Fibroblast of skin of left biceps (primary cell): ENCODE results near the gene TEX12.
"Not testable (repeated sequence)": the region's sequence is repeated elsewhere in the genome, so short reads cannot be mapped to it uniquely, and the experiment has no call there.

ENCODE experiments used
- DNase-seq, 2 experiments: peaks; one replicate each; pipeline ENCODE4 v3.0.0-alpha.2; 2013; ENCODE audit warnings: low read depth in 2 of 2

TEX12 gene, protein sequence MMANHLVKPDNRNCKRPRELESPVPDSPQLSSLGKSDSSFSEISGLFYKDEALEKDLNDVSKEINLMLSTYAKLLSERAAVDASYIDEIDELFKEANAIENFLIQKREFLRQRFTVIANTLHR

DNA sequence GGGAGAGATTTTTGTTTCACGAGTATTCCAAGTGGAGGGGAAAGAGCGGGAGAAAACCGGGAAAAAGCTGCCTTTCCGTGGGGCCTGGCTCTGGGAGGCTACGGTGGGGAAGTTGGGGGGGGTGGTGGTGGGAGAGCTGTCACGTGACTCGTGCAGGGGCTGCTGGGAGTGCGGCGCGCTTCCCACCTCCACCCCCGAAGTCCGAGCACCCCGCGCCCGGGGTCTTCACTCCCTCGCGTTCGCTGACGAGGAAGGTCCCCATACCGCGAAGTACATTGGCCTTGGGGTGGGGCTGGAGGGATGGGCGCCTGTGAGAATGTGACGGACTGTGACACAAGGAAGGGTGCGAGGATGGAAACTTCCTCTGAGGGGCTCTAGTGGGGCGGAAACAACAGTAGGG, at the start of gene TEX12:
TSS of gene TEX12 (plus strand) at position 228 of the 400 bp plus-strand sequence. CDS start 1,897 bp downstream, outside the sequence.
- DNase-seq: no peak

DNA sequence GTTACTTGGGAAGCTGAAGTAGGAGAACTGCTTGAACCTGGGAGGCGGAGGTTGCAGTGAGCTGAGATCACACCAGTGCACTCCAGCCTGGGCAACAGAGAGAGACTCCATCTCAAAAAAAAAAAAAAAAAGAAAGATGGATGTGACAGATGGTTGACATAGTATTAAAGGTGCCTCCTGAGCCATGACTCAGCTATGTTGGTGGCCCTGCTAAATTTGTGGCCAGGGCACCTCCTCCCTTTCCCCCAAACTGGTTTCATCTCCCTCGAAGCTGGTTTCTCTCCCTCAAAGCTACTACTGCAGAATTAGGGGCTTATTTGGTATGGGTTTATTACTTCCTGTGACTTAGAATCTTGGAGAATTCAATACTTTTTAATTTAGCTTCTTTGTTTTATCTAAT, 49.0 kb upstream of the TEX12 start:
- no peak for DNase-seq

DNA sequence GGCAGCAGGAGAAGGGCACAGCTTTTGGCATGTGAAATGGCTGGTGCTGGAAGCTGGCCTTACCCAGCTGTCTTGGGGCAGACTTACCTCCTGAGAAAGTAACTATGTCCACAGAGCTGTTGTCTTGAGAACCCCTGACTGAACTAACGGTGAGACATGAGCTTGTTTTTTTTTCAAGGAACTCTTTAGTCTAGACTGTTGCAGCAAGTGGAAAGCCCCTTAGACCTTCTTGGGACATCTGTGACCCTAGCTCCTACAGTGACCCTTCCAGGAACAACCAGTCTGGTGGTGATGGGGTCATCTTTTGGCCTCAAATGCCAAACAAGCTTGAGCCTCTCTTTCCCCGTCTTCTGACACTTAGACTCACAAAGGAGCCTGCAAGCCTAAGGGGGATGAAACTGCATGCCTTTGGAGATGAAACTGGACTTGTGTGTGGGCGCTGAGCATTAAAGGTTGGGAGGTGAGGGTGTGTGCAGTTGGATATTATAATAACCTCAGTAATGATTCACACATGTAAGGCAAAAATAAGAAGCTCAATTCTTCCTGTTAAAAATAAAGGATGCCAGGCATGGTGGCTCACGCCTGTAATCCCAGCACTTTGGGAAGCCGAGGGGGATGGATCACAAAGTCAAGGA, 45.1 kb upstream of the TEX12 start:
- DNase-seq: no peak

DNA sequence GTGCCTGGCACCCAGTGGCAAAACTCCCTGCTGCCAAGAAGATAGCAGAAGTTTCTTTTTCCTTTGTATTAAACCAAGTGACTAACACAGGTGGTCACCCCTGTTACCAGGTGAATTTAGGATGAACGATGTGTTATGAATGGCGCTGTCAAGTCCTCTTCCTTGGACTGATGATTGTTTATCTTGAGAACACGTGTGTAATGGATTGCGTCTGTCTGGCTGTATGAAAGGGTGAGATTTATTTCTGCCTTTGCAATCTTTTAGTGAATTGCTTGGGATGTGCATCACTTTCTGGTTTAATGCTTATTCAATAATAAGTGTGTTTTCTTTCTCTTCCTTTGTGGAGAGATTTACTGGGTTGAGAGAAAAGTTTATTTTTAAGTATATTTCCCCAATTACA, 44.0 kb upstream of the TEX12 start:
- DNase-seq: no peak

DNA sequence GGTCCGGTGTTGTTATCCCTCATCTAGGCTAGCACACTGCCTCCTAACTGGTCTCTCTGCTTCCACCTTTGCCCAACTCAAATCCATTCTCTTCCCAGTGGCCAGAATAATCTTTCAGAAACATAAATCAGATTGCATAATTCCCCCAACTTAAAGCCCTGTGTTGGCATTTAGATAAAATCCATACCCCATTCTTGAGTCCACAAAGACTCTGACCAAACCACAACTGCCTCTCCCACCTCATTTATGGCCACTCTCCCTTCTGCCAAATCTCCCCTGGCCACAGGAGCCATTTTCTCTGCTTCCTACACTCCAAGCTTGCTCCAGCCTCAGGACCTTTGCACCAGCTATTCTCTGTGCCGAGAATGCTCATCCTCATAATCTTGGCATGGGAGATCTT, 40.1 kb upstream of the TEX12 start:
- no peak for DNase-seq

DNA sequence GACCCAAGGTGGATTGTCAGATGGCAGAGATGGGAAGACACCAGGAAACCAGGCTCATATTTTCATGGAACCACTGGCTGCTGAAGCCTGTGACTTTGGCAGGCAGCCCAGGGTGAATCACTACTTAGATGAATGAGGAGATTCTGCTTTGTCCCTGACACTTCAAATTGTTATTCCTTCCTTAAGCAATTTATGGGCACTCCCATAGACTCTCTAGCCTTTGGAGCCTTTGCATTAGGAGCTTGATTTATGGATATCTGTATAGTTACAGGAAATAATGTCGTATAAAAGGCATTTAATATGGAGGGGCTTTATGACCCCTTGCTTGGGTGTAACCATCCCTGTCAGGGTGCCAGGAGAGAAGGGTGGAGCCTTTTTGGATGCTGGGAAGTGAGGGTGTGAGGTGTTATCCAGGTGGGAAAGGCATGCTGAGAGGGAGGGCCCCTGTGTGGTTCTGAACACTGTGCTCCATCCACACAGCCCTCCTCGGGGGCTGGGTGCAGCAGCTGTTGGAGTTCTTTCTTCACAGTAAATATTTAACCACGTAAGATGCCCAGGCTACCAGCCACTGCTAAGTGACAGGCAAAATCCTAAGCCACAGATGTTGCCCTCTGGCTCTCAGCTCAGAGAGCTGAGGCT, 38.6 kb upstream of the TEX12 start:
- peak; percentile 43 to 45 for DNase-seq

DNA sequence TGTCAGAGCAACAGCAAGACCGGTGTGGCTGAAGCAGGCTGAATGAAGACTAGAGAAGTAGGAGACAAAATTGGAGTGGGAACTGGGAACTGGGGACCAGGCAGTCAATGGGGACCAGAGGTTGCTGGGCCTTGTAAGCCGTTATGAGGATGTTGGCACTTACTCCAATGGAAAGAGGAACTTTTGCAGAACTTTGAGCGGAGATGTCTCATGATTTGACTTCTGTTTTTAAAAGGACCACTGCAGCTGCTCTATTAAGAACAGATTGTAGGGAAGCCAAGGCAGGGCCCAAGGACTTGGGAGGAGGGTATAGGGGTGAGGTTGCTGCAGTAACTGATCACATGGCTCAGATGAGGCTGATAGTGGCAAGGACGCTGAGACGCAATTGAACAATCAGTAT, 37.5 kb upstream of the TEX12 start:
- no peak for DNase-seq

DNA sequence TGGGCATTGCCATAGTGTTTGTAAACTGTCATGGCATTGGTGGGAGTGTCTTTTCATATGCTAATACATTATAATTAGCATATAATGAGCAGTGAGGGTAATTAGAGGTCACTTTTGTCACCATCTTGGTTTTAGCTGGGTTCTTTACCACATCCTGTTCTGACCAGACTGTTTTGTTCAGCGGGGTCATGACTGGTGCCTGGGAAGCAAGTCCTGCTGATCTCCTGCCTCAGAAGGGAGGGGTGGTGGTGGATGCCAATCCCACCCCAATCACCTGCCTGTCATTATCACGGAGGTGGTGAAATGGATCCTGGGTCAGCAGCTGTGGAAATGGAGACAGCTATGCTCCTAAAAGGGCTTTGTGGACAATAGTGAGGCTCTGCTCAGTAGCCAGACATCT, 34.4 kb upstream of the TEX12 start:
- DNase-seq: no peak

DNA sequence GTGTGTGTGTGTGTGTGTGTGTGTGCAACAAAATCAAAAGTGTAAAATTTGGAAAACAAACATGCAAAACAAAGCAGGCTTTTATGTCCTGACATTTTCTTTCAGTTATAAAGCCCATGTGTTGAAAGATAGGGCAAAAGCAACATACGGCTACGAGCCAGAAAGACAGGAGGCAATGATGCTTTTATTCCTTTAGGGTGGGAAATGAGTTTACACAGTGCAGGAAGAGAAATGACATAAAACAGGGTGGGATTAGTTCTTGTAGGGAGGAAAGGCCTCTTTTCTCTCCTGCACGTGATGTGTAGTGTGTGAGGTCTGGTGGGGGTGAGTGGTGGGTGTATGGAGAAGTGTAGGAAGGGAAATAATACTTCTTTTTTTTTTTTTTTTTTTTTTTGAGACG, 32.7 kb upstream of the TEX12 start:
- DNase-seq: no peak

DNA sequence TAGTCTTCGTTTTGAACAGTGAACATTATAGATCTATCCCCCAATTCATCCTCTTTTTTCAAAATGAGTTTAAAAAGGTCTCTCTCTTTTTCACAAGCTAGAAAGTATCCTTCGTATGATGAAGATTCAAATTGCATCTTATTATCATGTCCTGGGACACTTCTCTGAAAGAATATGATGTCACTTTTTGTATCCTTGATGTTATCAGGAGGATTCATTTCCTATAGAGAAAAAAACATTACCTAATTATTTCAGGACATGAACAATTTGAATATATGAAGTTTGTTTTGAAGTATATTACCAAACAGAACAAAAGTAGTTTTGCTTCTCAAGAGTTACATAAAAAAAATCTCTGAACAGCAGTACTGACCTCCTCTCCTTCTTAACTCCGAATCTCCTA, 23.6 kb upstream of the TEX12 start:
- no peak for DNase-seq

DNA sequence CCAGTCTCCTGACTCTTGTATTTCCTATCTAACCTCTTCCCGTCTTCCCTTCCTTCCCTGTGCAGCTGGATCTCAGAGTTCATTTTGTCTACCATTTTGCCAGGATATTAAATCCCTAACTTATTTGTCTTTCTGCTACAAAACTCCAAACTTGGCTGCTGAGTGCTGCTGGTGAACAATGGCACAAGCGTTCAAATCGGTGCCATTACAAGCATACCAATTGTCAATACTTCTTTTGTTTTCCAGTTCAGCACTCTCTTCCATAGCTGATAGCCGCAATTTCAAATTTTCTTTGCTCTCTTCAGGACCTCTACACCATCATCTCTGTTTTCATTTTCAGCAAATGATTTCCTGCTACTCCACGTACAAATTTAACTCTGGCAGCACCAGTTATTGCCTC, 16.7 kb upstream of the TEX12 start:
- DNase-seq: no peak

DNA sequence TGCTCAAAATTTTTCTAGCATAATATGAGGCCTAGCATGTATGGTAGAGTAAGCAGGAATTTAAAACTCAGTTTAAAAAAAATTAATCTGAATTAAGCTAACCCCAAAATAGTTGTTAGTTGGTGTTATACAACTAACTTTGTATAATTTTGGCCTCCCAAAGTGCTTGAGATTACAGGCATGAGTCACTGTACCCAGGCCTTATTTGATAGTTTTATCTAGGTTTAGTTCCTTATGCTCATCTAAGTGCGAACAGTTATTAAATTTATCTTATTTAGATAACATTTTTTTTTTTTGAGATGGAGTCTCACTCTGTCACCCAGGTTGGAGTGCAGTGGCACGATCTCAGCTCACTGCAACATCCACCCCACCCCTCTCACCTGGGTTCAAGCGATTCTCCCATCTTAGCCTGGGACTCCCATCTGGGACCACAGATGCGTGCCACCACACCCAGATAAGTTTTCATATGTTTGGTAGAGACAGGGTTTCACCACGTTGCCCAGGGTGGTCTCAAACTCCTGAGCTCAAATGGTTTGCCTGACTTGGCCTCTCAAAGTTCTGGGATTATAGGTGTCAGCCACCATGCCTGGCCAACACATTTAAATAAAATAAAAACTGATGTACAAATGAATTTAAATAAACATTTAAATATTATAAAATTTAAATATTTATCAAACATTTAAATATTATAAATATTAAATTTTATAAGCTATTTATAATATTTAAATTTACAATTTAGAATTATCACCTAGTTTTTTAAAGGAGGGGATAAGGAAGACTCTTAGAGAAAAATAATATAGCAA, 10.8 kb upstream of the TEX12 start:
- no peak for DNase-seq

DNA sequence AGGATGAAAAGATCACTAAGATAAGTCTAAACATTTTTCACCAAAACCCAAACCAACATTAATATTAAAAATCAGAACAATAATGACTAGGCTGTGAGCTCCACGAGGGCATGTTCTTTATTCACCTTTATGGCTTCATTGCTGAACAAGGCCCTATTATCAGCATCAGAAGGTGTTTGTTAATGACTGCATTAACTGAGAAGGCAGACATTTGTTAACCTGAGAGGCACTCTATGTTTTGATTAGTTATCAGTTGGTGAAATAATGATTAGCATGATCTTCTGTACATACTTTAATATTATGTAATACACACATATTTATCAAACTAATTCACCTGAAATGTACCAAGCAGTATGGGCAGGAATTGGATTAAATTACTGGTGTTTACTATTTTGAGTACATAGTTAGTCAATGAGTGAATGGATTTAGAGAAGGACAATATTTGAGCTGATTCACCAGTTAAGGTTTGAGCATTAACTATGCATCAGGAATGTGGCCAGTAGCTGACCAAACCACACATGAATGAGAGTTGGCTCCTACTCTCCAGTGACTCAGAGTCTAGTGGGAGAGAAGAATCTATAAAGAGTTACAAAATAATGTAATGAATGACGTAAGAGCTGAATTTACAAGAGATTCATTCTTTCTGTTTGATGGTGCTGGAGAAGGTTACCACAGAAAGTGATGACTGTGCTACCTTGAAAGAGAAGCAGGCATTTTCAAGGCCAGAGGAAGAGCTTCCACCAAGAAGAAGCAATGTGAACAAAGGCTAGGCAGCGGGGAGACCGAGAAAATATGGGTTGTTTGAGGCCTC, 10.0 kb upstream of the TEX12 start:
- DNase-seq: peak; percentile 96 to 97

DNA sequence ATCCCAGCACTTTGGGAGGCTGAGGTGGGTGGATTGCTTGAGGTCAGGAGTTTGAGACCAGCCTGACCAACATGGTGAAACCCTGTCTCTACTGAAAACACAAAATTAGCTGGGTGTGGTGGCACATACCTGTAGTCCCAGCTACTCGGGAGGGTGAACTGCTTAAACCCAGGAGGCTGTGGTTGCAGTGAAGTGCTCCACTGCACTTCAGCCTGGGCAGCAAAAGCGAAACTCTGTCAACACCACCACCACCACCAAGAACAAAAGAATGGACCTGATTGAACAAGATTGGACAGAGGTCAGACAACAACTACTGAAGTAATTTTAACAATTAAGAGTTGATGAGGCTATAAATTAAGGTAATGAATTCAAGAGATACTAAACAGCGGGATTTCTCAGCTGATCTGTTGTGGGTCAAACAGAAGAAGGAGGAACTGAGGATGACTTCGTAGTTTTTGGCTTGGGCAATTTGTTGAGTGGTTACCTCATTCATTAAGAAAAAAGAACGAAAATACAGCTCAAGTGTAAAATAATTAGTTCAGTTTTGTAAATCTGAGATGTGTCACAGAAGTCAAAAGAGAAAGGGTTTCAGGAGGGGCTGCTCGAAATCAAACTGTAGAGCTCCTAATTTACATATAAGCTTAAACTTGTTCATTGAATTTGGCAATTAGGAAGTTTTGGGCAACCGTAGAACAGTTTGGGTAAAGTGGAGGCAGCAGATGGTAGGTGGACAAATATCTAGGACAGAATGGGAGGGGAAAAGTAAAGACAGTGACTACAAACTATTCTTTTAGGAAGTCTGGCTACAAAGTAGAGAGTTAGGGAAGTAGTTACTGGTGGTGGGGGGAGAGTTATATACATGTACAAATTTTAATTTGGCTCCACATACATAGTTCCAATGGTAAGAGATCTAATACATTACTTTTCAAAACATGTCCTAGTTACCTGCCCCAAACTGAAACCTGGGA, 7.8 kb upstream of the TEX12 start:
- DNase-seq: no peak

DNA sequence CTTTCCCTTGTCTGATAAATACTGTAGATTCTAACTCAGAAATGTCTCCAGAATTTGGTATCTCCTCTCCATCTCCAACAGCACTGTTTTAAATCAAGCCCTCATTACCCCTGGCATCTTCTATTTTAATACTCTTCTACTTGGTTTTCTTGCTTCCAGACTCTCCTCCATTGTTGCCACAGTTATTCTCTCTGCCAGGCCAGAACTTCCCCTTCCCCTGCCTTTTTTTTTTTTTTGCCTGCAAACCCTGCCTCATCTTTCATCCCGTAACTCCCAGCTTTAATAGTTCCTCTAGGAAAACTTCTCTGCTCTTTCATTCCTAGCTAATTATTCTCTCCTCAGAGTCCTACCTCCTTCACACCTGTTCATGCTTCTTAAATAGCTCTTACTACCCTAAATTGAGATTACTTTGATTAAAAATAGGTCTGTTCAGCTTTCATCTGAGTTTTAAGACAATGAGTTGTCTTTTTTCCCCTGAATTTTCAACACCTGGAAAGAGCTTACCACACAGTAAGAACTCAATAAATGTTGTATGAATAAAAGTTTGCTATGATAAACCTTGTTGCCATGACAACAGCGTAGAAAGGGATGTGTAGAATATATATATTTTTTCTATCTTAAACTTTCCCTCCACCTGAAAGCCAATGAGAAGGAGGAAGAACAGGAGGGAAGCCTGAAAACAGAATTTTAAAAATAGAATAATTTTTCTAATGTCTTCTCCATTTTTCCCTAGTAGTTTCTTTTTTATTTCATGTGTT, 6.9 kb upstream of the TEX12 start:
- DNase-seq: no peak

DNA sequence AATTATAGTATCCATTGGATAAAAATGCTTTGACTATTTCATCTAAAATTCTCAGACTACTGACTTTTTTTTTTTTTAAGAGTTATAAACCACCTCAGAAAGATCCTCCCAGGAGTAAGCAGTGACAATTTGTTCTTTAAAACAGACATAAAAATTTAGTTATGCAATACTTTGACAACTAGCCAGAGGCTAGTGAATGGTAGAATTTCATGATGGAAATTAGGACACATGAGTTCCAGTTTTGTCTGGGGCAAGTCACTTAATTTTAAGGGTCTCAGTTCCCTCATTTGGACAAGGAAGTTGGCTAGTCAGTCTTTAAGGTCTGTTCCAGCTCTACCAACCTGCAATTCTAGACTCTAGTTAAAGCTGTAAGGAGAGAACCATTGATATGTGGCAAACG, 6.2 kb upstream of the TEX12 start:
- no peak for DNase-seq

DNA sequence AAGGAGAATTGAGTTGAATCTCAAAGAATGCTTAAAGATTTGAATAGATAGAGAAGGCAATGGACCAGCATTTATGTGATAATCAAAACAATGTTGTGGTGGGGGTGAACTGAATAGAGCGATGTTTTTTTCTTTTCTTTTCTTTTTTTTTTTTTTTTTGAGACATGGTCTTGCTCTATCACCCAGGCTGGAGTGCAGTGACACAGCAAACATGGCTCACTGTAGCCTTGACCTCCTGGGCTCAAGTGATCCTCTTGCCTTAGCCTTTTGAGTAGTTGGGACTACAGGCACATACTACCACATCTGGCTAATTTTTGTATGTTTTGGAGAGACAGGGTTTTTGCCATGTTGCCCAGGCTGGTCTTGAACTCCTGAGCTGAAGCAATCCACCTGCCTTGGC, 5.0 kb upstream of the TEX12 start:
- DNase-seq: not testable (repeated sequence)

DNA sequence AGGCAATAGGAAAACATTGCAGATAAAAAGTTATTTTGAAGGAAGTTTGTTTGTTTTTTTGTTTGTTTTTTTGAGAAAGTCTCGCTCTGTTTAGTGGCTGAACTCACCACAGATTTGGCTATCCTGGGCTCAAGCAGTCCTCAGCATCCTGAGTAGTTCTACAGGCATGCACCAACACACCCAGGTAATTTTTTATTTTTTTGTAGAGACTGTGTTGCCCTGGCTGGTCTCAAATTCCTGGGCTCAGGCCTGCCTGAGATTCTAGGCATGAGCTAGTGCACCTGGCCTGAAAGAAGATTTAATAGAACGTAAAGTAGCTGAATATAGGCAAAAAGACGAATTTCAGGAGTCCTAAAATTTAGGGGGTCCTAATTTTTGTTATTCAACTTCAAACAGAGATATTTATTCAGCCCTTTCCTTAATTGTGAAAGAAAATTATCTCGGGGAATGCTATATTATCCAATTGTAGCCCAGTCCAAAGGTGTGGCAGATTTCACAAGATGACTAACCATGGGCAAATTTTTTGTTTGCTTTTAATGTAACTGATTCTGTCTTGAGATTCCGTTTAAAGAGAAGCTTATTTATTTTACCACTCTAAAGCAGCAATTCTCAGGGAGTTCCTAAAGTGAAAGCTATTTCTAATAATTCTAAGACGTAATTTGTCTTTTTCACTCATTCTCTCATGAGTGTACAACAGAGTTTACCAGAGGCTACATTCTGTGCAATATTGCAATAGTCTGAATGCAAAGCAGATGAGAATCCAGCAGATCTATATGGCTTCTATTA, 4.2 kb upstream of the TEX12 start:
- DNase-seq: no peak
